ENCODE measurements around the gene RAB7A. TPM values are rescaled to one million over a fixed set of nuclear protein-coding genes. Genes with fewer than 3 reads are reported as not detected.
A peak's percentile ranks its signal among the peaks of the same experiment; 100 is the strongest.

Gene RAB7A
- total RNA-seq, 6 donors from 2014 or later = 72.3 to 287 (median 139) TPM

GRCh38 chr3:128742821-128743594 lies 17.0 kb downstream of the RAB7A start:
- peaks cover 0 to 33% (median 13%) of the 10 kb centered on the region in 4 donors for H3K36me3 ChIP-seq
- TF ChIP-seq POLR2AphosphoS5 (IDR thresholded peaks at IDR 0.05) (no peak), POLR2A (IDR thresholded peaks at IDR 0.05) (no peak), EP300 (IDR thresholded peaks at IDR 0.05) (no peak), CTCF (IDR thresholded peaks at IDR 0.05) (no peak)
- ATAC-seq (ENCODE audit: low FRiP score in 2 of 2) (no peak), DNase-seq (peak in 1 of 2 donors; percentile 81)
- H3K27me3 ChIP-seq = no peaks in the 10 kb centered on the region
- H3K9me3 ChIP-seq = no peaks in the 10 kb centered on the region
- no peak overlapping the region for H3K4me3 ChIP-seq
- H3K4me1 ChIP-seq = peaks cover 5 to 25% (median 8%) of the 10 kb centered on the region in 4 donors
- 98 to 99% methylated on average over 16 to 38 of the region's 38 CpGs for WGBS, 2 donors
- no peak overlapping the region for H3K27ac ChIP-seq

GRCh38 chr3:128745742-128746141 lies 19.8 kb downstream of the RAB7A start:
- TF ChIP-seq POLR2A (IDR thresholded peaks at IDR 0.05) = no peak
- no peak for TF ChIP-seq POLR2AphosphoS5 (IDR thresholded peaks at IDR 0.05)
- no peak for TF ChIP-seq EP300 (IDR thresholded peaks at IDR 0.05)
- no peak for TF ChIP-seq CTCF (IDR thresholded peaks at IDR 0.05)
- no peak for ATAC-seq (ENCODE audit: low FRiP score in 2 of 2)

DNA sequence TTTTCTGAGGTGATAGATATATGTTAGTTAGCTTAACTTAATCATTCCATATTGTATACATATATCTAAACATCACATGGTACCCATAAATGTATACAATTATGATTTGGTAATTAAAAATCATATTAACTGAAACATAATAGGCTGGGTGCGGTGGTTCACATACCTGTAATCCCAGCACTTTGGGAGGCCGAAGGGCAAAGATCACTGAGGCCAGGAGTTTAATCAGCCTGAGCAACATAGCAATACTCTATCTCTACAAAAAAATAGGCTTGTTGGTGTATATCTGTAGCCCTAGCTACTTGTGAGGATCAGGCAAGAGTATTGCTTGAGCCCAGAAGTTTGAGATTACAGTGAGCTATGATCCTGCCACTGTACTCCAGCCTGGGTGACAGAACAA lies 20.9 kb downstream of the RAB7A start:
- TF ChIP-seq POLR2AphosphoS5 (IDR thresholded peaks at IDR 0.05) (no peak), EP300 (IDR thresholded peaks at IDR 0.05) (no peak), CTCF (IDR thresholded peaks at IDR 0.05) (no peak), POLR2A (IDR thresholded peaks at IDR 0.05) (no peak)
- Histone ChIP-seq H3K4me3 (no peak overlapping the region), H3K27ac (no peak overlapping the region), H3K27me3 (no peaks in the 10 kb centered on the region), H3K36me3 (peaks cover 0 to 29% (median 13%) of the 10 kb centered on the region in 4 donors), H3K4me1 (peaks cover 17 to 34% (median 19%) of the 10 kb centered on the region in 4 donors), H3K9me3 (no peaks in the 10 kb centered on the region)
- DNase-seq (no peak), ATAC-seq (ENCODE audit: low FRiP score in 2 of 2) (no peak)
- WGBS, 2 donors = 96 to 98% methylated on average over 2 of the region's 2 CpGs

More at GRCh38 chr3:128745742-128746141, 19.8 kb downstream of the RAB7A start:
- no peak for DNase-seq
- Histone ChIP-seq H3K9me3 (no peaks in the 10 kb centered on the region), H3K4me1 (peaks cover 17 to 30% (median 18%) of the 10 kb centered on the region in 4 donors), H3K27ac (no peak overlapping the region), H3K4me3 (no peak overlapping the region), H3K27me3 (no peaks in the 10 kb centered on the region), H3K36me3 (peaks cover 0 to 33% (median 13%) of the 10 kb centered on the region in 4 donors)
- WGBS, 2 donors = 84 to 91% methylated on average over 3 of the region's 3 CpGs

- H3K36me3 ChIP-seq = peaks cover 0 to 17% (median 4%) of the 10 kb centered on the region in 4 donors
- H3K4me3 ChIP-seq = no peak overlapping the region
- ATAC-seq (ENCODE audit: low FRiP score in 2 of 2) (peak in 1 of 2 donors; percentile 56), DNase-seq (no peak)
- no peaks in the 10 kb centered on the region for H3K9me3 ChIP-seq
- no peaks in the 10 kb centered on the region for H3K27me3 ChIP-seq
- no peak for TF ChIP-seq CTCF (IDR thresholded peaks at IDR 0.05)
- TF ChIP-seq EP300 (IDR thresholded peaks at IDR 0.05) = no peak
- TF ChIP-seq POLR2AphosphoS5 (IDR thresholded peaks at IDR 0.05) = no peak
- TF ChIP-seq POLR2A (IDR thresholded peaks at IDR 0.05) = no peak
- H3K4me1 ChIP-seq = peaks cover 22 to 36% (median 24%) of the 10 kb centered on the region in 4 donors
- WGBS, 2 donors = 63 to 89% methylated on average over 2 to 4 of the region's 4 CpGs
- H3K27ac ChIP-seq = peak overlapping the region in 1 of 4 donors; percentile 1
Observed at GRCh38 chr3:128748557-128748956, 22.6 kb downstream of the RAB7A start.
